NCI-H1105 treated with DMSO at 0.1 percent for 48 hours (cell line): ENCODE results near the gene PKN2.
"Not testable (repeated sequence)": the region's sequence is repeated elsewhere in the genome, so short reads cannot be mapped to it uniquely, and the experiment has no call there.

ENCODE experiments used
- DNase-seq: peaks from one replicate; lab custom pipeline; 2025; lab: John Stamatoyannopoulos, UW

PKN2 gene

GRCh38 chr1:88880717-88881116 is 196.6 kb downstream of the PKN2 start:
- not testable (repeated sequence) for DNase-seq

- DNase-seq: no peak
Measured at GRCh38 chr1:88883156-88883555, 199.1 kb downstream of the PKN2 start.
